Measurements from ENCODE around the gene AOX1. TPM values are rescaled to one million over a fixed set of nuclear protein-coding genes. Genes with fewer than 3 reads are reported as not detected.
"Not testable (repeated sequence)": the region's sequence is repeated elsewhere in the genome, so short reads cannot be mapped to it uniquely, and the experiment has no call there.

AOX1 gene
- total RNA-seq, 1 donor from 2014 or later = 4.1 TPM

- intact Hi-C loops (cut with DNase I) = no loop called here
- ATAC-seq (ENCODE audit: poor library complexity) = no peak
- DNase-seq = no peak
Observed at GRCh38 chr2:200620606-200621390, 35.0 kb downstream of the AOX1 start.

- no peak for ATAC-seq (ENCODE audit: poor library complexity)
- intact Hi-C loops (cut with DNase I) = no loop called here
- no peak for DNase-seq
Observed at GRCh38 chr2:200622106-200622505, 36.3 kb downstream of the AOX1 start.

GRCh38 chr2:200624026-200624425 lies 38.2 kb downstream of the AOX1 start:
- DNase-seq (no peak), ATAC-seq (ENCODE audit: poor library complexity) (no peak)
- intact Hi-C loops (cut with DNase I) = no loop called here

- no peak for ATAC-seq (ENCODE audit: poor library complexity)
- intact Hi-C loops (cut with DNase I) = no loop called here
- no peak for DNase-seq
Observed at GRCh38 chr2:200624658-200625057, 38.8 kb downstream of the AOX1 start.

- no peak for ATAC-seq (ENCODE audit: poor library complexity)
- DNase-seq = no peak
- intact Hi-C loops (cut with DNase I) = no loop called here
Observed at GRCh38 chr2:200625282-200625681, 39.5 kb downstream of the AOX1 start.

- intact Hi-C loops (cut with DNase I) = no loop called here
- ATAC-seq (ENCODE audit: poor library complexity) (no peak), DNase-seq (no peak)
Observed at GRCh38 chr2:200625958-200626363, 40.1 kb downstream of the AOX1 start.

- no peak for ATAC-seq (ENCODE audit: poor library complexity)
- intact Hi-C loops (cut with DNase I) = no loop called here
- DNase-seq = no peak
Observed at GRCh38 chr2:200627110-200627770, 41.4 kb downstream of the AOX1 start.

GRCh38 chr2:200628461-200628860 lies 42.6 kb downstream of the AOX1 start:
- intact Hi-C loops (cut with DNase I); ATAC-seq (ENCODE audit: poor library complexity); DNase-seq: not testable (repeated sequence)

GRCh38 chr2:200631287-200631686 lies 45.5 kb downstream of the AOX1 start:
- intact Hi-C loops (cut with DNase I) = no loop called here
- DNase-seq = no peak
- no peak for ATAC-seq (ENCODE audit: poor library complexity)

- no peak for ATAC-seq (ENCODE audit: poor library complexity)
- DNase-seq = no peak
- intact Hi-C loops (cut with DNase I) = no loop called here
Observed at GRCh38 chr2:200634231-200634964, 48.6 kb downstream of the AOX1 start.

GRCh38 chr2:200635251-200635650 lies 49.4 kb downstream of the AOX1 start:
- peak; percentile 55 for ATAC-seq (ENCODE audit: poor library complexity)
- no peak for DNase-seq
- intact Hi-C loops (cut with DNase I) = no loop called here

GRCh38 chr2:200637901-200638300 lies 52.1 kb downstream of the AOX1 start:
- intact Hi-C loops (cut with DNase I) = no loop called here
- no peak for ATAC-seq (ENCODE audit: poor library complexity)

GRCh38 chr2:200640176-200640575 lies 54.4 kb downstream of the AOX1 start:
- no peak for DNase-seq
- intact Hi-C loops (cut with DNase I) = no loop called here
- ATAC-seq (ENCODE audit: poor library complexity) = no peak

More at GRCh38 chr2:200637901-200638300, 52.1 kb downstream of the AOX1 start:
- DNase-seq = no peak

GRCh38 chr2:200640901-200641300 lies 55.1 kb downstream of the AOX1 start:
- ATAC-seq (ENCODE audit: poor library complexity) (no peak), DNase-seq (no peak)
- intact Hi-C loops (cut with DNase I) = no loop called here

GRCh38 chr2:200648518-200649281 lies 62.9 kb downstream of the AOX1 start:
- ATAC-seq (ENCODE audit: poor library complexity); DNase-seq; intact Hi-C loops (cut with DNase I): not testable (repeated sequence)

- intact Hi-C loops (cut with DNase I) = no loop called here
- no peak for DNase-seq
- ATAC-seq (ENCODE audit: poor library complexity) = no peak
Observed at GRCh38 chr2:200649724-200650123, 63.9 kb downstream of the AOX1 start.

- no peak for DNase-seq
- intact Hi-C loops (cut with DNase I) = no loop called here
- ATAC-seq (ENCODE audit: poor library complexity) = no peak
Observed at GRCh38 chr2:200650195-200650594, 64.4 kb downstream of the AOX1 start.

- ATAC-seq (ENCODE audit: poor library complexity) (no peak), DNase-seq (no peak)
- intact Hi-C loops (cut with DNase I) = no loop called here
Observed at GRCh38 chr2:200652158-200652557, 66.3 kb downstream of the AOX1 start.

GRCh38 chr2:200653021-200653420 lies 67.2 kb downstream of the AOX1 start:
- intact Hi-C loops (cut with DNase I) = no loop called here
- no peak for ATAC-seq (ENCODE audit: poor library complexity)
- DNase-seq = no peak

Measured in Right ventricle myocardium superior (tissue), 1 donor.